IgD-negative memory B cell (primary cell): ENCODE measurements around the gene GMNC. TPM values are rescaled to one million over a fixed set of nuclear protein-coding genes. Genes with fewer than 3 reads are reported as not detected.
A peak's percentile ranks its signal among the peaks of the same experiment; 100 is the strongest.

ENCODE experiments used
- H3K27ac Mint-ChIP-seq, 3 donors: one replicate each; pipeline ENCODE4 v1.8.0; 2020 to 2022; ENCODE audit warnings: mild to moderate bottlenecking in 3 of 3, mixed read lengths in 3 of 3, moderate library complexity in 1 of 3
- H3K27me3 Mint-ChIP-seq: one replicate; pipeline ENCODE4 v1.8.0; 2021; ENCODE audit warnings: mixed read lengths
- H3K36me3 Mint-ChIP-seq: one replicate; pipeline ENCODE4 v1.8.0; 2020; ENCODE audit warnings: mild to moderate bottlenecking, mixed read lengths
- H3K4me1 Mint-ChIP-seq, 3 donors: one replicate each; pipeline ENCODE4 v1.8.0; 2020 to 2022; ENCODE audit warnings: mixed read lengths in 3 of 3, mild to moderate bottlenecking in 1 of 3
- H3K4me3 Mint-ChIP-seq, 4 donors: one replicate each; pipeline ENCODE4 v1.8.0; 2020 to 2022; ENCODE audit warnings: mild to moderate bottlenecking in 4 of 4, mixed read lengths in 4 of 4, moderate library complexity in 3 of 4
- H3K9me3 Mint-ChIP-seq, 3 donors: one replicate each; pipeline ENCODE4 v1.8.0; 2020 to 2021; ENCODE audit warnings: mixed read lengths in 3 of 3, mild to moderate bottlenecking in 1 of 3
- polyA plus RNA-seq: library from polyadenylated mRNA; unstranded; fragments of 300-500 nt; fragmentation: Illumina TruSeq; gene quantifications from one replicate; pipeline ENCODE4 v1.2.3, GENCODE V29; 2021

The GMNC gene
- polyA plus RNA-seq, 1 donor from 2014 or later: not detected

DNA sequence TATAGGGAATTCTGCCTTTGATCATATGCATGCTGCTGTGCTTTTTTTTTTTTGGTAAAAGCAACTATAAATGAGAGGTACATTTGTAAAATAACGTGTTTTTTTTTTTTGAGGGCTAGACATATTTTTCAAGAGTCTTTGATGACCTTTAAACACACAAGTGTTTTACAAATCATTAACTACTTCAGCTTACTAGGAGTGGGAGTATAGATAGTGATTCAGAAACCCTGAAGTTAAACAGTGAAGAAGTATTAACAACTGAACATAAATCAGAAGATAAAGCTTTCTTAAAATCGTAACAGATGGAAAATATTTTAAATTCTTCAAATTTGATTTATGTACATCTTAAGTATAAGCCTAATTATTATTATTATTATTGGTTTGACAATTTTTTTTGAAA, 2.9 kb upstream of the GMNC start:
- Mint-ChIP-seq H3K36me3 (no peaks in the 10 kb centered on the region), H3K27me3 (peaks cover 26% of the 10 kb centered on the region), H3K9me3 (no peaks in the 10 kb centered on the region), H3K4me3 (no peak overlapping the region), H3K4me1 (peaks cover 0 to 6% (median 2%) of the 10 kb centered on the region in 3 donors), H3K27ac (no peak overlapping the region)

DNA sequence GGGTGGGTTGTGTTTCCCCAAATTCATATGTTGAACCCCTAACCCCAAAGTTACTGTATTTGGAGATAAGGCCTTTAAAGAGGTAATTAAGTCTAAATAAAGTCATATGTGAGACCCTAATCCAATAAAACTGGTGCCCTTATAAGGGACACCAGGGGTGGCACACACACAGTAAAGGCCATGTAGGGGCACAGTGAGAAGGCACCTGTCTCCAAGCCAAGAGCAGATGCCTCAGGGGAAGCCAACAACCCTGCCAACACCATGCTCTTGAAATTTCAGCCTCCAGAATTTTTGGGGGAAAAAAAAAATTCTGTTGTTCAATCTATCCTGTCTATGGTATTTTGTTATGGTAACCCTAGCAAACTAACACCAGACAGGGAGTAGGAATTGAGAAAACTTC, 1.5 kb upstream of the GMNC start:
- peak overlapping the region in 1 of 4 donors; percentile 1 for H3K4me3 Mint-ChIP-seq
- H3K4me1 Mint-ChIP-seq: peaks cover 0 to 6% (median 2%) of the 10 kb centered on the region in 3 donors
- H3K36me3 Mint-ChIP-seq: no peaks in the 10 kb centered on the region
- H3K9me3 Mint-ChIP-seq: no peaks in the 10 kb centered on the region
- H3K27ac Mint-ChIP-seq: no peak overlapping the region
- H3K27me3 Mint-ChIP-seq: peaks cover 28% of the 10 kb centered on the region

DNA sequence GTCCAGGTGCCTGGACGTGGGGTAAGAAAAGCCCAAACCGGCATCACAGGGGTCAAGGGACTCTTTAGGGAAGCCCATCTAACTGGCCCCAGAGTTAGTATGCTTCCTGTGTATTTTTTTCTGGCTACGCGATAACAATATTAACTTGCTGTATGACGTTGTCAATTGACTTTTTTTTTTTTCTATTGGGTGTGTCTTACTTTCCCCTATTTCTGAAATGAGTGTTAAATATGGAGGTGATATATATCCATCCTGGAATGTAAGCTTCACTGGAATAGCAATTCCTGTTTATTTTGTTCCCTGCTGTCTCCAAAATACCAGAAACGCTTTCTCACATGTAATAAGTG, 598 bp upstream of the GMNC start:
- Mint-ChIP-seq H3K27me3 (peaks cover 28% of the 10 kb centered on the region), H3K9me3 (no peaks in the 10 kb centered on the region), H3K27ac (peak overlapping the region in 1 of 3 donors; percentile 51), H3K36me3 (no peaks in the 10 kb centered on the region), H3K4me1 (peaks cover 0 to 6% (median 2%) of the 10 kb centered on the region in 3 donors), H3K4me3 (peak overlapping the region in 3 of 4 donors; percentile 27 to 84 (median 59))

DNA sequence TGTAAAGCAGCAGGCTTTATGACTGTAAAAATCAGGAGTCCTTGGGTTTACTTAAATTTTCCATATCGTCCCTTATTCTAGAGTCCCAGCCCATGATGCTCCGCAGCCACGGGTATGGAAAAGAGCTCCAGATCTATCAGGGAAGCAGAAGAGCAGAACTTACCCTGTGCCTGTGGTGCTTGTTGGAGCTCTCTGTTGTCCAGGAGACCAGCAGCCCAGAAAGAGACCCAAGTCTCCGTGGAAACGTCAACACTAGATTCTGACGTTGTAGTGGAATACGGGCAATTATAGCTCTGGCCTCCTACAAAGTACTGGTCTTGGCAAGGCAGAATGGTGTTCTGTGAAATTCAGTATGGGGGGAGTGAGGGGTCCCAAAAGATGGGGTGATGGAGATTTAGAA, 2.0 kb downstream of the GMNC start:
- H3K9me3 Mint-ChIP-seq: peaks cover 0 to 3% (median 2%) of the 10 kb centered on the region in 3 donors
- no peak overlapping the region for H3K4me3 Mint-ChIP-seq
- H3K27ac Mint-ChIP-seq: no peak overlapping the region
- peaks cover 0 to 6% (median 2%) of the 10 kb centered on the region in 3 donors for H3K4me1 Mint-ChIP-seq
- no peaks in the 10 kb centered on the region for H3K36me3 Mint-ChIP-seq
- peaks cover 28% of the 10 kb centered on the region for H3K27me3 Mint-ChIP-seq

DNA sequence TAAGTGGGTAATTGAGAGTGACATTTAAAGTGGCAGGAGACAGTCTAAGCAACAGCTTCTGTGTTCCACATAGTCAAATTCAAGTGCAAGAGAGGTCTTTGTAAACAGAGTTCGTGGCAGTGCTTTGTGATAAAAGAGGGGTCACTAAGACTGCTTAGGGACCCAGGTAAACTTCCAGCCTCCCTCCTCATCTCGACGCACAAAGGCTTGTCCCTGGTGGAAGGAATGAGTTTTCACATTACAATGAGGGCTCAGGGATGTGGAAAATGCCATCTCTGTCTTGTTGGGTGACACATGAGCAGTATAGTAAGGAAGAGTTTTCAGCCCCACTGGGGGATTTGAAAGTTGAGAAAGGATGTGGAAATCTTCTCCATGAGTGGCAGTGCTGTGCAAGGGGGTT, 7.3 kb downstream of the GMNC start:
- no peak overlapping the region for H3K4me3 Mint-ChIP-seq
- no peaks in the 10 kb centered on the region for H3K4me1 Mint-ChIP-seq
- H3K36me3 Mint-ChIP-seq: no peaks in the 10 kb centered on the region
- peaks cover 5% of the 10 kb centered on the region for H3K27me3 Mint-ChIP-seq
- peaks cover 2 to 7% (median 6%) of the 10 kb centered on the region in 3 donors for H3K9me3 Mint-ChIP-seq
- H3K27ac Mint-ChIP-seq: peak overlapping the region in 1 of 3 donors; percentile 44

DNA sequence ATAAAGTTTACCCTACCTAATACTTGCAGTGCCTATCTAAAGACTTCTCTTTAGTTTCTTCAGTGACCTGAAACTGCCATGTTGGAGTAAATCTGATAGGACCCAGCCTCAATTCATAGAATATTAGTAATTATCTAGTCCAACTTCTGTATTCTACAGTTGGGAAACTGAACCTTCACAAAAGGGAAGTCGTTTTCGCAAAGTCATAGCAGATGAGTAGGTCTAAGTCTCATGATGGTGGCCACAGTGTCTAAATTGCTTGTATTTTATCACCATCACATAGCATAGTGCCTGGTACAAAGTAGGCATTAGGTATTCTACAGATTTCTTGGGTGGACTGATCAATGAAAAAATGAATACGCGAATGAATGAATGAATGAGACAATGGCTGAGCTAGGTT, 8.4 kb downstream of the GMNC start:
- Mint-ChIP-seq H3K9me3 (peaks cover 2 to 7% (median 6%) of the 10 kb centered on the region in 3 donors), H3K27me3 (peaks cover 3% of the 10 kb centered on the region), H3K4me3 (no peak overlapping the region), H3K27ac (no peak overlapping the region), H3K4me1 (no peaks in the 10 kb centered on the region), H3K36me3 (no peaks in the 10 kb centered on the region)

- Mint-ChIP-seq H3K9me3 (peaks cover 2 to 7% (median 6%) of the 10 kb centered on the region in 3 donors), H3K4me1 (no peaks in the 10 kb centered on the region), H3K27me3 (peaks cover 3% of the 10 kb centered on the region), H3K36me3 (no peaks in the 10 kb centered on the region), H3K4me3 (no peak overlapping the region), H3K27ac (no peak overlapping the region)
Measured at GRCh38 chr3:190853464-190853863, 9.0 kb downstream of the GMNC start.

GRCh38 chr3:190849607-190850006, 12.9 kb downstream of the GMNC start:
- Mint-ChIP-seq H3K4me1 (no peaks in the 10 kb centered on the region), H3K27me3 (peaks cover 4% of the 10 kb centered on the region), H3K36me3 (no peaks in the 10 kb centered on the region), H3K27ac (no peak overlapping the region), H3K4me3 (no peak overlapping the region), H3K9me3 (peaks cover 0 to 1% (median 0%) of the 10 kb centered on the region in 3 donors)

- peaks cover 4% of the 10 kb centered on the region for H3K27me3 Mint-ChIP-seq
- H3K4me3 Mint-ChIP-seq: no peak overlapping the region
- H3K4me1 Mint-ChIP-seq: no peaks in the 10 kb centered on the region
- peaks cover 0 to 1% (median 0%) of the 10 kb centered on the region in 3 donors for H3K9me3 Mint-ChIP-seq
- H3K27ac Mint-ChIP-seq: no peak overlapping the region
- H3K36me3 Mint-ChIP-seq: no peaks in the 10 kb centered on the region
Measured at GRCh38 chr3:190848870-190849269, 13.6 kb downstream of the GMNC start.

DNA sequence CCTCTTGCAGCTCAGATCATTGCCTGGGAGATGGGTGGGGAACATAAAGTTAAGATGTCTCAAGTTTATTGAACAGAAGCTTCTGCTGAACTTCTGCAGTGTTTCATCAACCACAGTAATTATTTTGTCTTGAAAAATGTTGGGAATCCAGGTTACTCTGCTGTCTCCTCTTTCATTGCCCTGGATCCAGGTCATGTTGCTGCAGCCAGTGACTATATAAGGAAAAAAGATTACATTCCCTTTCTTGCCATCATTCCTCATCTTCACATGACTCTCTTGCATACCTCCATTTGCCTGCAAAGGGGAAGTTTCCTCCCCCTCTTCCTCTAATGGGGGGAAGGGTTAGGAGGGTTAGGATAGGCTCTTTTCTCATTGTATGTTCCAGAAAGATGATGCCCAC, 15.1 kb downstream of the GMNC start:
- Mint-ChIP-seq H3K9me3 (peaks cover 0 to under 1% (median 0%) of the 10 kb centered on the region in 3 donors), H3K4me1 (no peaks in the 10 kb centered on the region), H3K4me3 (no peak overlapping the region), H3K27me3 (peaks cover 4% of the 10 kb centered on the region), H3K36me3 (no peaks in the 10 kb centered on the region), H3K27ac (no peak overlapping the region)

- H3K4me3 Mint-ChIP-seq: no peak overlapping the region
- H3K9me3 Mint-ChIP-seq: peaks cover 0 to 6% (median 0%) of the 10 kb centered on the region in 3 donors
- H3K27ac Mint-ChIP-seq: no peak overlapping the region
- no peaks in the 10 kb centered on the region for H3K4me1 Mint-ChIP-seq
- no peaks in the 10 kb centered on the region for H3K36me3 Mint-ChIP-seq
- H3K27me3 Mint-ChIP-seq: no peaks in the 10 kb centered on the region
Measured at GRCh38 chr3:190840146-190840545, 22.3 kb downstream of the GMNC start.

DNA sequence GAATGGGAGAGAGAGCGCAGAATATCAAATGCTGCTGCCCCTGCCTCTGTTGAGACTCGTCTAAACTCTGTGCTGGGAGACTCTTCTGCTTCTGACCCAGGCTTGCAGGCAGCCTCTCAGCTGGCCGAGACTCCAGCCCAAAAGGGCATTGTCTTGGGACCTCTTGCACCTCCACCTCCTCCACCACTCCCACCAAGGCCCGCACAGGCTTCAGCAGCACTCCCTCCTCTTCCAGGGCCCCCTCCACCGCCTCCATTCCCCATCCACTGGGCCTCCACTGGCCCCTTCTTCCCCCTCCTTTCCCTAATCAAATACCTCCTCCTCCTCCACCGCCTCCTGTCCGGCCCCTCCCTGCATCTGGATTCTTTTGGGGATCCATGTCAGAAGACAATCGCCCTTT, 31.3 kb downstream of the GMNC start:
- Mint-ChIP-seq H3K27ac (no peak overlapping the region), H3K4me1 (no peaks in the 10 kb centered on the region), H3K4me3 (no peak overlapping the region), H3K36me3 (no peaks in the 10 kb centered on the region), H3K9me3 (no peaks in the 10 kb centered on the region), H3K27me3 (peaks cover 4% of the 10 kb centered on the region)

- Mint-ChIP-seq H3K27me3 (peaks cover 4% of the 10 kb centered on the region), H3K36me3 (no peaks in the 10 kb centered on the region), H3K9me3 (no peaks in the 10 kb centered on the region), H3K4me3 (no peak overlapping the region), H3K4me1 (no peaks in the 10 kb centered on the region), H3K27ac (no peak overlapping the region)
Measured at GRCh38 chr3:190830031-190830430, 32.5 kb downstream of the GMNC start.

DNA sequence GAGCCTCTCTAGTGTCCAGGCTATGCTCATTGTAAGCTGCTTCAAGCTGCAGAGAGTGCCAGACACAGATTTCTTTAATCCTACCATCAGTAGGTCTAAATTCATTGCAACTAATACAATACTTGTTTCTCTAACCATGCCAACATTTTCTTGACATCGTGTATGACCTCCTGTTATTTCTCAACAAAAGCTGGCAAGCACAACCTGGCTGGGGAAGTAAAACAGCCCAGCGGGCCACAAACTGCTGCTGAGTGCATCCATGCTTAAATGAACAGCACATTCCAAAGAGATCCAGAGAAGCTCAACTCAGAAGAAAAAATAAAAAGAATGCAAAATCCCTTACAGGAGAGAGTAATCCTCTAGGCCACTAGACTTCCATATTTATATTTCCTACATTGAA, 36.5 kb downstream of the GMNC start:
- Mint-ChIP-seq H3K27me3 (peaks cover 2% of the 10 kb centered on the region), H3K4me1 (no peaks in the 10 kb centered on the region), H3K9me3 (peaks cover 0 to 2% (median 0%) of the 10 kb centered on the region in 3 donors), H3K4me3 (no peak overlapping the region), H3K27ac (no peak overlapping the region), H3K36me3 (no peaks in the 10 kb centered on the region)

GRCh38 chr3:190825386-190826016, 37.0 kb downstream of the GMNC start:
- H3K27ac Mint-ChIP-seq: no peak overlapping the region
- H3K27me3 Mint-ChIP-seq: peaks cover 2% of the 10 kb centered on the region
- H3K9me3 Mint-ChIP-seq: peaks cover 0 to 2% (median 0%) of the 10 kb centered on the region in 3 donors
- no peak overlapping the region for H3K4me3 Mint-ChIP-seq
- no peaks in the 10 kb centered on the region for H3K4me1 Mint-ChIP-seq
- no peaks in the 10 kb centered on the region for H3K36me3 Mint-ChIP-seq

DNA sequence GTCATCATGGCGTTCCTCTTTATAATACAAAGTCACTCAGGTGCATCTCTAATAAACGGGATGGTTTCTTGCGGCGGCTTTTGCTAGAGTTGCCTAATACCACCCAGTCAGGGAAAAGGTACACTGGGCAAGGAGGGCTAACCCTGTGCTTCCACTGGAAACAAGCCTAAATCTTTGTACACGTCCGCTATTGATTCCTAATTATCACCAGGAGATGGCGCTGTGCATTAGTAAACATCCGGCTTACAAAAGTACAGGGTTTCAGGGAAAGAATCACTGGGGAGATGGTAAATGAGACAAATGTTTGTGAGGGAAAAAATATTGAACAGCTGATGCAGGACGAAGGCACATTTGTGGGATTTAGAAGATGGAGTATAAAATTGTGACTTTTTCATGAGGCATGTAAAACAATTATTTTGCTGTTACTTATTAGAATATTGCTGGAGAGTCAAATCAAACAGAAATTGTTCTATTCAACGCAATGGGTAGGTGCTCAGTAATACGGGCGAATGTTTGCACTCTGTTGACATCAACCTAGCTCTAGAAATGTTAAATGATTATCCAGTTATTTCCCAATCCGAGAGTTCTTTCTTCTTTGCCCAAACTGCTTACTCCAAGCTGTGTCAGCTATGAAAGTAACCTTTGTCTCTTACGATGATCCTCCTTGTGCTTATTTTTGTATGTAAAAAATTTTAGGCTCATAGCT, 50.6 kb downstream of the GMNC start:
- H3K4me3 Mint-ChIP-seq: no peak overlapping the region
- H3K9me3 Mint-ChIP-seq: peaks cover 0 to 1% (median under 1%) of the 10 kb centered on the region in 3 donors
- H3K36me3 Mint-ChIP-seq: no peaks in the 10 kb centered on the region
- no peaks in the 10 kb centered on the region for H3K4me1 Mint-ChIP-seq
- no peaks in the 10 kb centered on the region for H3K27me3 Mint-ChIP-seq
- H3K27ac Mint-ChIP-seq: no peak overlapping the region
